HCT116 (cell line): ENCODE measurements around the gene BSPRY. TPM values are rescaled to one million over a fixed set of nuclear protein-coding genes. Genes with fewer than 3 reads are reported as not detected.

ENCODE experiments used
- ATAC-seq: fragments of 200-7000 bp; cut with Tn5 transposase; 2 replicates; pipeline ENCODE4 v1.9.1; 2020; ENCODE audit warnings: mild to moderate bottlenecking, moderate library complexity
- BruUV-seq: library from RNA; stranded (reverse); fragments of 400-500 nt; replicated peaks from 2 replicates; lab custom pipeline; 2021; lab: Mats Ljungman, UMichigan
- CTCF ChIA-PET: fragments of 300-600 bp; sonication (Branson Sonifier 250); formaldehyde crosslinking; loops from one replicate; lab custom pipeline; 2021; ENCODE audit warnings: antibody characterized with exemption; lab: Charles Lee
- POLR2A ChIA-PET: fragments of 300-600, 350-600 bp; sonication (Branson Sonifier 250); formaldehyde crosslinking; loops from one replicate; lab custom pipeline; 2021; ENCODE audit warnings: antibody characterized with exemption; lab: Charles Lee
- RAD21 ChIA-PET, 2 experiments: fragments of 300-600 bp; sonication (Branson Sonifier 250); formaldehyde crosslinking; loops; one replicate each; lab custom pipeline; 2023; ENCODE audit warnings: low total read pairs in 2 of 2; ENCODE audit not compliant: uncharacterized antibody in 2 of 2, unreplicated experiment in 2 of 2, low non-redundant PET in 1 of 2; lab: Charles Lee
- DNase-seq: peaks from one replicate; pipeline ENCODE4 v3.0.0-alpha.2; 2010; ENCODE audit warnings: low read depth, low spot score
- H2AFZ ChIP-seq: fragments of 200-600 bp; shearing (Covaris generic), sonication (generic); 2 replicates; pipeline ENCODE4 v1.6.1; 2017; ENCODE audit warnings: low read depth, mixed run types, mixed read lengths, antibody characterized with exemption, low read length; ENCODE audit not compliant: poor library complexity, severe bottlenecking
- H3K27ac ChIP-seq: 2 replicates; pipeline ENCODE4 v1.5.1; 2012; ENCODE audit warnings: low read depth, low read length
- H3K27me3 ChIP-seq: fragments of 200-600 bp; sonication (generic); 2 replicates; pipeline ENCODE4 v1.6.1; 2016; ENCODE audit warnings: mixed run types, low read length, mixed read lengths; ENCODE audit not compliant: insufficient read depth
- H3K36me3 ChIP-seq, 2 experiments: fragments of 200-500 bp in 1 of 2; fragments of 200-600 bp in 1 of 2; sonication (Bioruptor generic) in 1 of 2; sonication (generic) in 1 of 2; 2 replicates each; pipeline versions ENCODE4 v1.5.1 to v1.6.1; 2014 to 2016; ENCODE audit warnings: low read length in 2 of 2, inconsistent platforms in 1 of 2, mixed read lengths in 1 of 2, mixed run types in 1 of 2; ENCODE audit not compliant: insufficient read depth in 2 of 2, control insufficient read depth in 1 of 2
- H3K4me1 ChIP-seq, 2 experiments: fragments of 200-600 bp in 1 of 2; sonication (generic) in 1 of 2; 2 replicates each; pipeline versions ENCODE4 v1.5.1 to v1.6.1; 2012 to 2017; ENCODE audit warnings: low read length in 2 of 2, inconsistent platforms in 1 of 2, mild to moderate bottlenecking in 1 of 2, mixed read lengths in 1 of 2, mixed run types in 1 of 2, moderate library complexity in 1 of 2; ENCODE audit not compliant: insufficient read depth in 2 of 2, control insufficient read depth in 1 of 2
- H3K4me2 ChIP-seq: fragments of 200-600 bp; sonication (generic); 2 replicates; pipeline ENCODE4 v1.6.1; 2017; ENCODE audit warnings: mixed run types, low read length, mixed read lengths
- H3K4me3 ChIP-seq, 2 experiments: fragments of 200-600 bp in 1 of 2; sonication (generic) in 1 of 2; replicated peaks in 1 of 2; 2 replicates each; pipeline ENCODE4 v1.5.1; 2011 to 2016; ENCODE audit warnings: low read length in 2 of 2, control low read depth in 1 of 2, low read depth in 1 of 2, mild to moderate bottlenecking in 1 of 2, mixed read lengths in 1 of 2, mixed run types in 1 of 2
- H3K79me2 ChIP-seq: fragments of 200-600 bp; sonication (generic); 2 replicates; pipeline ENCODE4 v1.6.1; 2017; ENCODE audit warnings: mild to moderate bottlenecking, mixed run types, low read length, moderate library complexity, mixed read lengths; ENCODE audit not compliant: insufficient read depth
- H3K9ac ChIP-seq: fragments of 200-600 bp; sonication (generic); 2 replicates; pipeline ENCODE4 v1.6.1; 2016; ENCODE audit warnings: low read length, mixed read lengths
- H3K9me2 ChIP-seq: fragments of 200-600 bp; sonication (generic), shearing (Covaris generic); 2 replicates; pipeline ENCODE4 v1.6.1; 2017; ENCODE audit warnings: mixed run types, mild to moderate bottlenecking, moderate library complexity; ENCODE audit not compliant: insufficient read depth
- H3K9me3 ChIP-seq, 2 experiments: fragments of 200-500 bp in 1 of 2; fragments of 200-600 bp in 1 of 2; sonication (Bioruptor generic) in 1 of 2; sonication (generic) in 1 of 2; 2 replicates each; pipeline ENCODE4 v1.6.1; 2014 to 2017; ENCODE audit warnings: low read length in 2 of 2, mixed read lengths in 2 of 2, inconsistent platforms in 1 of 2, low read depth in 1 of 2, mild to moderate bottlenecking in 1 of 2, mixed run types in 1 of 2, moderate library complexity in 1 of 2; ENCODE audit not compliant: control insufficient read depth in 1 of 2, insufficient read depth in 1 of 2
- H4K20me1 ChIP-seq: fragments of 200-600 bp; sonication (generic), shearing (Covaris generic); 2 replicates; pipeline ENCODE4 v1.6.1; 2017; ENCODE audit warnings: mixed run types, mild to moderate bottlenecking, moderate library complexity; ENCODE audit not compliant: insufficient read depth
- CBX3 ChIP-seq: IDR thresholded peaks from 2 replicates; pipeline ENCODE4 v1.6.1; 2012; ENCODE audit warnings: low read depth
- EGR1 ChIP-seq: IDR thresholded peaks from 2 replicates; pipeline ENCODE4 v1.6.1; 2012; ENCODE audit warnings: low read depth
- ELF1 ChIP-seq: IDR thresholded peaks from 2 replicates; pipeline ENCODE4 v1.6.1; 2012; ENCODE audit warnings: low read depth, borderline replicate concordance
- EZH2 ChIP-seq: fragments of 200-600 bp; sonication (generic); IDR thresholded peaks from 2 replicates; pipeline ENCODE4 v1.6.1; 2017; ENCODE audit warnings: antibody characterized with exemption, mixed run types
- EZH2phosphoT487 ChIP-seq: fragments of 200-600 bp; IDR thresholded peaks from 2 replicates; pipeline ENCODE4 v1.6.1; 2018; ENCODE audit warnings: antibody characterized with exemption, borderline replicate concordance
- FOSL1 ChIP-seq: IDR thresholded peaks from 2 replicates; pipeline ENCODE4 v1.6.1; 2012; ENCODE audit warnings: low read depth
- JUND ChIP-seq: IDR thresholded peaks from 2 replicates; pipeline ENCODE4 v1.6.1; 2012
- POLR2A ChIP-seq: IDR thresholded peaks from 2 replicates; pipeline ENCODE4 v1.7.0; 2011; ENCODE audit warnings: borderline replicate concordance; ENCODE audit not compliant: insufficient read depth, insufficient read length; ENCODE audit errors: extremely low read depth
- SIN3A ChIP-seq: IDR thresholded peaks from 2 replicates; pipeline ENCODE4 v1.6.1; 2012; ENCODE audit warnings: low read depth
- SP1 ChIP-seq: IDR thresholded peaks from 2 replicates; pipeline ENCODE4 v1.6.1; 2012; ENCODE audit warnings: low read depth
- SRF ChIP-seq: IDR thresholded peaks from 2 replicates; pipeline ENCODE4 v1.6.1; 2012; ENCODE audit warnings: low read depth
- TCF7L2 ChIP-seq: IDR thresholded peaks from 2 replicates; pipeline ENCODE4 v1.7.0; 2011; ENCODE audit warnings: borderline replicate concordance, inconsistent platforms; ENCODE audit not compliant: insufficient read depth, insufficient read length; ENCODE audit errors: extremely low read depth
- YY1 ChIP-seq: IDR thresholded peaks from 2 replicates; pipeline ENCODE4 v1.6.1; 2011; ENCODE audit warnings: low read length, low read depth, moderate library complexity, mild to moderate bottlenecking; ENCODE audit not compliant: insufficient replicate concordance; ENCODE audit errors: extremely low read depth
- ZFX ChIP-seq: fragments of 450-650 bp; IDR thresholded peaks from 2 replicates; pipeline ENCODE4 v1.6.1; 2017
- intact Hi-C: fragments of 100-400 bp; cut with micrococcal nuclease; formaldehyde crosslinking; loops from 2 replicates; pipeline ENCODE4 v1.10.0; 2022
- total RNA-seq: library from RNA; stranded (reverse); gene quantifications from one replicate; pipeline ENCODE4 v1.2.1, GENCODE V29; 2021; ENCODE audit not compliant: unreplicated experiment
- TF ChIP-seq, protein P1 (sequence below): IDR thresholded peaks from 2 replicates; pipeline ENCODE4 v1.6.1; 2012
- TF ChIP-seq, protein P2 (sequence below): IDR thresholded peaks from 2 replicates; pipeline ENCODE4 v1.6.1; 2011; ENCODE audit warnings: mild to moderate bottlenecking, low read length, moderate library complexity; ENCODE audit not compliant: insufficient replicate concordance; ENCODE audit errors: extremely low read depth
- TF ChIP-seq, protein P3 (sequence below): IDR thresholded peaks from 2 replicates; pipeline ENCODE4 v1.6.1; 2012
- TF ChIP-seq, protein P4 (sequence below), 3 experiments: fragments of 200-600 bp in 1 of 3; sonication (generic) in 1 of 3; IDR thresholded peaks in 2 of 3; conservative IDR thresholded peaks in 1 of 3; 2 replicates each; pipeline ENCODE4 v1.5.1; 2012 to 2017; ENCODE audit warnings: low read depth in 2 of 3, low read length in 2 of 3, antibody characterized with exemption in 1 of 3, borderline replicate concordance in 1 of 3, control low read depth in 1 of 3, mild to moderate bottlenecking in 1 of 3, mixed read lengths in 1 of 3, mixed run types in 1 of 3, moderate library complexity in 1 of 3; ENCODE audit not compliant: insufficient read depth in 1 of 3

The BSPRY gene
- total RNA-seq, 1 experiment from 2014 or later, result 22.7 TPM

DNA sequence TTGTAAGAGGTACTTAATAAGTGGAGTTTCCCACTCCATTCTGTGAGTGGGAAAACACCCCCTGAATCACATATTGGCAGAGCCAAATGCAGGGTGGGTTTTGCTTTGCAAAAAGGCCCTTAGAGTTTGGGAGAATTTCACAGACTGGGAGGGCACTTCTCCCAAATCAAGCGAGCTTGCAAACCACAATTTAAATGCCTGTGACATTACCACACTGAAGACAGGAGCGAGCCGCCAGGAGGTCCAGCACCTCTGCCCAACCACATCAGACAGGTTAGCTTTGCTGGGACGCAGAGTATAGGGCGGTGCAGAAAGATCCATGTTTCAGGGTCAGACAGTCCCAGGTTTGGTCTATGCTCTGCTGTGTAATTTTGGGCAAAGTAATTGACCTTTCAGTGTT lies 49.5 kb downstream of the BSPRY start:
- Histone ChIP-seq H3K27me3 (no peaks in the 10 kb centered on the region), H3K4me1 (peaks cover 8 to 12% of the 10 kb centered on the region in 2 experiments), H3K36me3 (no peaks in the 10 kb centered on the region), H3K79me2 (no peaks in the 10 kb centered on the region), H3K4me2 (no peak overlapping the region), H3K9me3 (no peaks in the 10 kb centered on the region), H3K27ac (no peak overlapping the region), H2AFZ (no peak overlapping the region), H3K9ac (no peak overlapping the region), H3K4me3 (no peak overlapping the region), H4K20me1 (no peaks in the 10 kb centered on the region), H3K9me2 (no peaks in the 10 kb centered on the region)
- POLR2A ChIA-PET, result interaction anchor here (1.5 kb wide), 2 partner anchors 11 to 22 kb away, joined by 4 read pairs; partner anchors contain the start of genes C9orf43, HDHD3 and POLE3
- intact Hi-C loops, result no loop called here
- DNase-seq, result no peak
- CTCF ChIA-PET, result no interaction called here
- ATAC-seq, result no peak
- RAD21 ChIA-PET, result no interaction called here
- TF ChIP-seq FOSL1, result no peak
- no peak for TF ChIP-seq TCF7L2
- TF ChIP-seq, protein P1, sequence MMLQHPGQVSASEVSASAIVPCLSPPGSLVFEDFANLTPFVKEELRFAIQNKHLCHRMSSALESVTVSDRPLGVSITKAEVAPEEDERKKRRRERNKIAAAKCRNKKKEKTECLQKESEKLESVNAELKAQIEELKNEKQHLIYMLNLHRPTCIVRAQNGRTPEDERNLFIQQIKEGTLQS, result no peak
- TF ChIP-seq EZH2, result no peak
- TF ChIP-seq, protein P2, sequence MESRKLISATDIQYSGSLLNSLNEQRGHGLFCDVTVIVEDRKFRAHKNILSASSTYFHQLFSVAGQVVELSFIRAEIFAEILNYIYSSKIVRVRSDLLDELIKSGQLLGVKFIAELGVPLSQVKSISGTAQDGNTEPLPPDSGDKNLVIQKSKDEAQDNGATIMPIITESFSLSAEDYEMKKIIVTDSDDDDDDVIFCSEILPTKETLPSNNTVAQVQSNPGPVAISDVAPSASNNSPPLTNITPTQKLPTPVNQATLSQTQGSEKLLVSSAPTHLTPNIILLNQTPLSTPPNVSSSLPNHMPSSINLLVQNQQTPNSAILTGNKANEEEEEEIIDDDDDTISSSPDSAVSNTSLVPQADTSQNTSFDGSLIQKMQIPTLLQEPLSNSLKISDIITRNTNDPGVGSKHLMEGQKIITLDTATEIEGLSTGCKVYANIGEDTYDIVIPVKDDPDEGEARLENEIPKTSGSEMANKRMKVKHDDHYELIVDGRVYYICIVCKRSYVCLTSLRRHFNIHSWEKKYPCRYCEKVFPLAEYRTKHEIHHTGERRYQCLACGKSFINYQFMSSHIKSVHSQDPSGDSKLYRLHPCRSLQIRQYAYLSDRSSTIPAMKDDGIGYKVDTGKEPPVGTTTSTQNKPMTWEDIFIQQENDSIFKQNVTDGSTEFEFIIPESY, result no peak
- TF ChIP-seq EZH2phosphoT487, result no peak
- no peak for TF ChIP-seq ELF1
- no peak for TF ChIP-seq ZFX
- TF ChIP-seq, protein P3, sequence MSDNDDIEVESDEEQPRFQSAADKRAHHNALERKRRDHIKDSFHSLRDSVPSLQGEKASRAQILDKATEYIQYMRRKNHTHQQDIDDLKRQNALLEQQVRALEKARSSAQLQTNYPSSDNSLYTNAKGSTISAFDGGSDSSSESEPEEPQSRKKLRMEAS, result no peak
- no peak for TF ChIP-seq YY1
- TF ChIP-seq SRF, result no peak
- no peak for TF ChIP-seq SP1
- TF ChIP-seq CBX3, result no peak
- TF ChIP-seq JUND, result no peak
- TF ChIP-seq, protein P4, sequence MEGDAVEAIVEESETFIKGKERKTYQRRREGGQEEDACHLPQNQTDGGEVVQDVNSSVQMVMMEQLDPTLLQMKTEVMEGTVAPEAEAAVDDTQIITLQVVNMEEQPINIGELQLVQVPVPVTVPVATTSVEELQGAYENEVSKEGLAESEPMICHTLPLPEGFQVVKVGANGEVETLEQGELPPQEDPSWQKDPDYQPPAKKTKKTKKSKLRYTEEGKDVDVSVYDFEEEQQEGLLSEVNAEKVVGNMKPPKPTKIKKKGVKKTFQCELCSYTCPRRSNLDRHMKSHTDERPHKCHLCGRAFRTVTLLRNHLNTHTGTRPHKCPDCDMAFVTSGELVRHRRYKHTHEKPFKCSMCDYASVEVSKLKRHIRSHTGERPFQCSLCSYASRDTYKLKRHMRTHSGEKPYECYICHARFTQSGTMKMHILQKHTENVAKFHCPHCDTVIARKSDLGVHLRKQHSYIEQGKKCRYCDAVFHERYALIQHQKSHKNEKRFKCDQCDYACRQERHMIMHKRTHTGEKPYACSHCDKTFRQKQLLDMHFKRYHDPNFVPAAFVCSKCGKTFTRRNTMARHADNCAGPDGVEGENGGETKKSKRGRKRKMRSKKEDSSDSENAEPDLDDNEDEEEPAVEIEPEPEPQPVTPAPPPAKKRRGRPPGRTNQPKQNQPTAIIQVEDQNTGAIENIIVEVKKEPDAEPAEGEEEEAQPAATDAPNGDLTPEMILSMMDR (IDR thresholded peaks at IDR 0.05 in 2 of 3, conservative IDR thresholded peaks at IDR 0.05 in 1 of 3; ENCODE audit: borderline replicate concordance in 1 of 3, insufficient read depth in 1 of 3, low read depth in 2 of 3, low read length in 2 of 3), result no peak
- TF ChIP-seq POLR2A, result no peak
- TF ChIP-seq EGR1, result no peak
- no peak for TF ChIP-seq SIN3A
- BruUV-seq, result no TSS peak
